HepG2 (cell line): ENCODE measurements around the gene PIEZO1. TPM values are rescaled to one million over a fixed set of nuclear protein-coding genes. Genes with fewer than 3 reads are reported as not detected.

Experiments used
- AKAP8 ChIP-seq: sonication (generic); formaldehyde crosslinking; IDR thresholded peaks from 2 replicates; pipeline ENCODE4 v1.5.1; 2020; ENCODE audit warnings: mild to moderate bottlenecking, missing genetic modification reagents
- ATF4 ChIP-seq, 2 experiments: fragments of 450-650 bp in 1 of 2; sonication (generic) in 1 of 2; formaldehyde crosslinking; IDR thresholded peaks; 2 replicates each; pipeline versions ENCODE4 v1.5.0 to v1.8.0; 2020 to 2022; ENCODE audit warnings: mild to moderate bottlenecking in 1 of 2, missing genetic modification reagents in 1 of 2
- EHMT2 ChIP-seq: fragments of 200-600 bp; sonication (generic); IDR thresholded peaks from 2 replicates; pipeline ENCODE4 v1.7.0; 2017; ENCODE audit warnings: antibody characterized with exemption, low read depth, low read length, borderline replicate concordance
- GFI1 ChIP-seq: sonication (generic); formaldehyde crosslinking; IDR thresholded peaks from 2 replicates; pipeline ENCODE4 v1.5.0; 2020; ENCODE audit warnings: missing genetic modification reagents, mild to moderate bottlenecking, borderline replicate concordance
- HCFC1 ChIP-seq: fragments of 150-350 bp; IDR thresholded peaks from 2 replicates; pipeline ENCODE4 v1.6.1; 2014; ENCODE audit warnings: low read depth, low read length
- HDAC2 ChIP-seq: sonication (generic); formaldehyde crosslinking; IDR thresholded peaks from 2 replicates; pipeline ENCODE4 v1.4.0; 2020; ENCODE audit warnings: missing genetic modification reagents
- HNF4G ChIP-seq, 2 experiments: sonication (generic) in 1 of 2; formaldehyde crosslinking in 1 of 2; IDR thresholded peaks; 2 replicates each; pipeline versions ENCODE4 v1.4.0 to v1.6.1; 2011 to 2020; ENCODE audit warnings: borderline replicate concordance in 2 of 2, low read depth in 2 of 2, mild to moderate bottlenecking in 2 of 2, low read length in 1 of 2, missing genetic modification reagents in 1 of 2, moderate library complexity in 1 of 2
- IRF9 ChIP-seq: sonication (generic); formaldehyde crosslinking; IDR thresholded peaks from 2 replicates; pipeline ENCODE4 v1.8.0; 2022; ENCODE audit warnings: missing genetic modification reagents, mild to moderate bottlenecking, borderline replicate concordance
- MAFG ChIP-seq: sonication (generic); formaldehyde crosslinking; IDR thresholded peaks from 2 replicates; pipeline ENCODE4 v1.5.1; 2020; ENCODE audit warnings: mild to moderate bottlenecking, missing genetic modification reagents
- PLSCR1 ChIP-seq: sonication (generic); formaldehyde crosslinking; IDR thresholded peaks from 2 replicates; pipeline ENCODE4 v1.5.0; 2020; ENCODE audit warnings: missing genetic modification reagents, mild to moderate bottlenecking, borderline replicate concordance
- ZBTB38 ChIP-seq: sonication (generic); formaldehyde crosslinking; IDR thresholded peaks from 2 replicates; pipeline ENCODE4 v1.5.1; 2020; ENCODE audit warnings: mild to moderate bottlenecking, missing genetic modification reagents
- ZFX ChIP-seq: sonication (generic); formaldehyde crosslinking; IDR thresholded peaks from 2 replicates; pipeline ENCODE4 v1.4.0; 2020; ENCODE audit warnings: mild to moderate bottlenecking, low read depth, missing genetic modification reagents, moderate library complexity
- ZKSCAN5 ChIP-seq: sonication (generic); formaldehyde crosslinking; IDR thresholded peaks from 2 replicates; pipeline ENCODE4 v1.5.1; 2020; ENCODE audit warnings: mild to moderate bottlenecking, missing genetic modification reagents
- ZNF121 ChIP-seq: sonication (generic); formaldehyde crosslinking; IDR thresholded peaks from 2 replicates; pipeline ENCODE4 v1.5.0; 2020; ENCODE audit warnings: mild to moderate bottlenecking, missing genetic modification reagents
- ZNF687 ChIP-seq: sonication (generic); formaldehyde crosslinking; IDR thresholded peaks from 2 replicates; pipeline ENCODE4 v1.5.1; 2020; ENCODE audit warnings: mild to moderate bottlenecking, missing genetic modification reagents, moderate library complexity
- ZNF766 ChIP-seq: sonication (generic); formaldehyde crosslinking; IDR thresholded peaks from 2 replicates; pipeline ENCODE4 v1.5.0; 2020; ENCODE audit warnings: missing genetic modification reagents, borderline replicate concordance
- polyA plus RNA-seq, 8 experiments: library from polyadenylated mRNA; depleted of rRNA in 3 of 8; stranded (reverse) in 7 of 8; unstranded in 1 of 8; fragments of >200 nt; fragmentation: Illumina TruSeq in 4 of 8; extraction: Trizol in 4 of 8; gene quantifications; 2 replicates each; pipeline versions ENCODE4 v1.2.1 to v1.2.3, GENCODE V29; 2011 to 2016; ENCODE audit warnings: low read depth in 4 of 8, missing spikeins in 1 of 8, mixed read lengths in 1 of 8; ENCODE audit not compliant: insufficient read depth in 1 of 8
- total RNA-seq, 5 experiments: library from RNA; depleted of rRNA; stranded (reverse); fragments of >200 nt; fragmentation: Illumina TruSeq; extraction: Trizol; gene quantifications; 2 replicates each; pipeline ENCODE4 v1.2.3, GENCODE V29; 2016; ENCODE audit warnings: low read depth in 1 of 5

Gene PIEZO1
- total and polyA plus RNA-seq, 2 of the 13 experiments (the other 11 are each of a cell fraction or from before 2014, with no cell fraction given), result 67.9 to 85.0 TPM

DNA sequence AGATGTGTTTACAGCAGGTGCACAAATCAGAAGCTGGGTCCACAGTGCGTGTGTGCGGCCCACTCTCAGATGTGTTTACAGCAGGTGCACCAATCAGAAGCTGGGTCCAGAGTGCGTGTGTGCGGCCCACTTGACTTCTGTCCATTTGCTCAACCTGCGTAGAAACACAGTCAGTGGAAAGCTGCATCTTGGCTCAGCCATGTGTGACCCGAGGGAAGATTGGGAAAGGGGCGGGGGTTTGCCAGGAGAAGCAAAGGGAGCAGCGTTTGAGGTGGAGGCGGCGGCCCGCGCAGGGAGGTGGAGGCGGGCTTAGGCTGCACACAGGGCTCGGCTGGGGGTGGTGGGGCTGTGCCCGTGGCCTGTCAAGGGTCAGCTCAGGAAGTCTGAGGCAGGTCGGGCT is 74.5 kb downstream of the PIEZO1 start (continued):
- TF ChIP-seq ATF4 (CRISPR knock-in tag; IDR thresholded peaks at IDR 0.05) (no peak), ZNF766 (CRISPR knock-in tag) (no peak), HCFC1 (no peak), ZNF121 (CRISPR knock-in tag) (no peak), EHMT2 (no peak), MAFG (CRISPR knock-in tag) (no peak), ZKSCAN5 (no peak), ZNF687 (CRISPR knock-in tag) (peak; percentile 65), IRF9 (CRISPR knock-in tag) (peak; percentile 43; the same call in 1 of the 2 replicates), GFI1 (CRISPR knock-in tag) (peak; percentile 39; the same call in 1 of the 2 replicates), HNF4G (IDR thresholded peaks at IDR 0.05; ENCODE audit: borderline replicate concordance, low read depth, low read length) (0 out of 2 replicates have a peak, but pooled peaks have one; percentile 16), HNF4G (CRISPR knock-in tag; IDR thresholded peaks at IDR 0.05; ENCODE audit: borderline replicate concordance, low read depth) (no peak), AKAP8 (CRISPR knock-in tag) (peak; percentile 46; the same call in 1 of the 2 replicates), ZFX (CRISPR knock-in tag) (peak; percentile 43; the same call in 1 of the 2 replicates), HDAC2 (CRISPR knock-in tag) (no peak), ZBTB38 (peak; percentile 95; the same call in 1 of the 2 replicates), PLSCR1 (CRISPR knock-in tag) (no peak)
